ENCODE measurements around the gene GPRC5C. TPM values are rescaled to one million over a fixed set of nuclear protein-coding genes. Genes with fewer than 3 reads are reported as not detected.

Gene GPRC5C
- total and polyA plus RNA-seq, 2 of the 13 experiments (the other 11 are each of a cell fraction or from before 2014, with no cell fraction given) = 85.6 to 300 TPM

DNA sequence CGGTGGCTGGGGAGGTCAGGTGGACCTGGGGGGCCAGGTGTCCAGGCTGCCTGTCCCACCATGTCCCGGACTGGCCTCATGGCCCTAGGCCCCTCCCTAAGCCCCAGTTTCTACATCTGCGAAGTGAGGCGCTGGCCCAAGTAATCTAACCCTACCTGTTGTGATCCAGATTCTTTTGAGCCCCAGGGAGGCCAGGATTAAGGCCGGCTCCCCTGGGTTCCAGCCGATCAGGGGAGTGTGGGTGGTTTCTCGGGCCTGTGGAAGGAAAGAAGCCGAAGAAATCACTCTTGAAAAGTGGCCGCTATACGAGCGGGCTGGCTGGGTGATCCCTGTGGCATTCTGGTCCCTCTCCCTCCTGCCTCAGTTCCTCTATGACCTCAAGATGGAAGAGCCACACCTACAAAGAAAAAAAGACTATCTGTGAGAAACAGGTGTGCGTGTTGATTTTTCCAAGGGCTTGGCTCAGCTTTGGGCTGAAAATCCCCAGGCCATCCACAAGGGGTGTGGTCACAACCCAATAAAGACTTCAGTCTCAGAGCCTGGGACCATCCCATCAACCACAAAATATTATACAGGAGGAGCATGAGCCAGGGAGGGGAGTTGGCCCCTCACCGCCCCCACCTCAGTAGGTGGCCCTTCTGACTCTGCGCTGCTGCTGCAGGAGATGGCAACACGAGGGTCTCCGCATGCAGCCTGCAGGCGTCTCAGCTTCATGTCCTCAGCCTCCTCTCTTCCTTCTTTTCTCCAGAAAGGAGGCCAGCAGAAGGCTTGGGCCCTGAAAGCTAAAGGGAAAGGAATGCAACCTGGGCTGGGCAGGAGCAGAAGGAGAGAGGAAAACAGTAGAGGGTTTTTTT lies 44.3 kb upstream of the GPRC5C start (continued):
- TF ChIP-seq, protein P1, sequence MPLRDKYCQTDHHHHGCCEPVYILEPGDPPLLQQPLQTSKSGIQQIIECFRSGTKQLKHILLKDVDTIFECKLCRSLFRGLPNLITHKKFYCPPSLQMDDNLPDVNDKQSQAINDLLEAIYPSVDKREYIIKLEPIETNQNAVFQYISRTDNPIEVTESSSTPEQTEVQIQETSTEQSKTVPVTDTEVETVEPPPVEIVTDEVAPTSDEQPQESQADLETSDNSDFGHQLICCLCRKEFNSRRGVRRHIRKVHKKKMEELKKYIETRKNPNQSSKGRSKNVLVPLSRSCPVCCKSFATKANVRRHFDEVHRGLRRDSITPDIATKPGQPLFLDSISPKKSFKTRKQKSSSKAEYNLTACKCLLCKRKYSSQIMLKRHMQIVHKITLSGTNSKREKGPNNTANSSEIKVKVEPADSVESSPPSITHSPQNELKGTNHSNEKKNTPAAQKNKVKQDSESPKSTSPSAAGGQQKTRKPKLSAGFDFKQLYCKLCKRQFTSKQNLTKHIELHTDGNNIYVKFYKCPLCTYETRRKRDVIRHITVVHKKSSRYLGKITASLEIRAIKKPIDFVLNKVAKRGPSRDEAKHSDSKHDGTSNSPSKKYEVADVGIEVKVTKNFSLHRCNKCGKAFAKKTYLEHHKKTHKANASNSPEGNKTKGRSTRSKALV (CRISPR knock-in tag; IDR thresholded peaks at IDR 0.05) = no peak
- TF ChIP-seq U2AF2 (IDR thresholded peaks at IDR 0.05; ENCODE audit: low read depth, low read length) = no peak
- TF ChIP-seq ZBTB3 (CRISPR knock-in tag; IDR thresholded peaks at IDR 0.05; ENCODE audit: borderline replicate concordance, low read depth) = no peak
- no peak for TF ChIP-seq ZNF160 (CRISPR knock-in tag; IDR thresholded peaks at IDR 0.05)

DNA sequence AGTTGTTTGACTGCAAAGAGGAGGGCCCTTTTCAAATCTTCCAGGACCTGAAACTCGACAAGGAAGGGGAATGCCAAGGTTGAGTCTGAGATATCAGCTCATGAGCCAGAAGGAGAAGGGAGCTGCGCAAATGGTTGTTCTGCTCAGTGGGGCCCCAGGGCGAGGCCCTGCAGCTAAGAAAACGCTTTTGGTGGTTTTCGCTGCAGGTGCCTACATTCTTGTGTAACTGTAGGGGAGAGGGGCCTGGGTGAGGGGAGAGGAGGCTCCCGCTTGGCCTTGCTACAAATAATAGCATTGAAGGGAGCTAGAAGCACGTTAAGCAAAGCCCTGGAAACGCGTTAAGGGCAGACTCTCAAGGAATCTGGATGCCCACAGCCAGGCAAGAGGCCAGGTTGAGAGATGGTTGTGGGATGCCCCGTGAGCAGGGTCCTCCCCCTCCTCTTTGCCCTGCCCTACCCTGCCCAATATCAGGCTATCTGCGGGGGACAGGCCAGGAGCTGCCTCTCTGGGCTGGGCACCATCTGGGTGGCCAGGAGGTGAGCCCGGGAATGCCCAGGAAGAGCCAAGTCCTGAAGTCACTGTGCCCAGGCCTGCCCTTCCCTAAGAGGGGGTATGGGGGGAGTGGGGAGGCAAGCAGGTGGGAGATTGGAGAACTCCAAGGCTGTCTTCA lies 42.7 kb upstream of the GPRC5C start:
- Histone ChIP-seq H2AFZ (ENCODE audit: low read length) (no peak overlapping the region), H3K36me3 (replicated peaks in 1 of 2; ENCODE audit: control insufficient read depth in 1 of 2, insufficient read depth in 2 of 2, low read length in 2 of 2) (no peaks in the 10 kb centered on the region), H3K4me1 (ENCODE audit: insufficient read depth, low read length) (peaks cover 15% of the 10 kb centered on the region), H3K27ac (ENCODE audit: extremely low read length, insufficient read depth, low read length) (no peak overlapping the region), H3K9me3 (ENCODE audit: low read length) (no peaks in the 10 kb centered on the region), H3K4me3 (replicated peaks in 1 of 3; ENCODE audit: insufficient read depth in 1 of 3, low read depth in 2 of 3, low read length in 3 of 3) (no peak overlapping the region), H3K9ac (ENCODE audit: insufficient read depth, low read depth, low read length) (no peak overlapping the region), H3K4me2 (ENCODE audit: low read depth, low read length) (no peak overlapping the region), H4K20me1 (ENCODE audit: insufficient read depth, low read length) (no peaks in the 10 kb centered on the region), H3K79me2 (ENCODE audit: insufficient read depth, low read length) (no peaks in the 10 kb centered on the region), H3K27me3 (ENCODE audit: control insufficient read depth in 1 of 2, insufficient read depth in 2 of 2, low read length in 2 of 2) (peaks cover 5 to 27% of the 10 kb centered on the region in 2 experiments; a peak in 3 of 5 replicates)
- FAIRE-seq = no peak
- DNase-seq (ENCODE audit: low spot score) = no peak
- 33% methylated on average over 12 of the region's 12 CpGs for WGBS (ENCODE audit: low lambda C conversion rate)
- ChIA-PET POLR2A (no interaction called here), CTCF (ENCODE audit: low intra/inter-chr PET ratio, low total read pairs) (no interaction called here)
- no peak for ATAC-seq
- intact Hi-C loops (cut with micrococcal nuclease; ENCODE audit: unreplicated experiment) = no loop called here
- TF ChIP-seq CBX1 (IDR thresholded peaks at IDR 0.05; ENCODE audit: low read depth) (no peak), WIZ (CRISPR knock-in tag; IDR thresholded peaks at IDR 0.05) (no peak), RARA (CRISPR knock-in tag; IDR thresholded peaks at IDR 0.05) (no peak), ZBTB10 (CRISPR knock-in tag; IDR thresholded peaks at IDR 0.05; ENCODE audit: borderline replicate concordance) (no peak), POLR2AphosphoS5 (IDR thresholded peaks at IDR 0.05; ENCODE audit: low read depth, low read length) (no peak), TOPORS (CRISPR knock-in tag; IDR thresholded peaks at IDR 0.05) (no peak), FOXA3 (CRISPR knock-in tag; IDR thresholded peaks at IDR 0.05) (no peak)
- TF ChIP-seq, protein P2, sequence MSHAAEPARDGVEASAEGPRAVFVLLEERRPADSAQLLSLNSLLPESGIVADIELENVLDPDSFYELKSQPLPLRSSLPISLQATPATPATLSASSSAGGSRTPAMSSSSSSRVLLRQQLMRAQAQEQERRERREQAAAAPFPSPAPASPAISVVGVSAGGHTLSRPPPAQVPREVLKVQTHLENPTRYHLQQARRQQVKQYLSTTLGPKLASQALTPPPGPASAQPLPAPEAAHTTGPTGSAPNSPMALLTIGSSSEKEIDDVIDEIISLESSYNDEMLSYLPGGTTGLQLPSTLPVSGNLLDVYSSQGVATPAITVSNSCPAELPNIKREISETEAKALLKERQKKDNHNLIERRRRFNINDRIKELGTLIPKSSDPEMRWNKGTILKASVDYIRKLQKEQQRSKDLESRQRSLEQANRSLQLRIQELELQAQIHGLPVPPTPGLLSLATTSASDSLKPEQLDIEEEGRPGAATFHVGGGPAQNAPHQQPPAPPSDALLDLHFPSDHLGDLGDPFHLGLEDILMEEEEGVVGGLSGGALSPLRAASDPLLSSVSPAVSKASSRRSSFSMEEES (CRISPR knock-in tag; IDR thresholded peaks at IDR 0.05) = no peak
- BruUV-seq (replicated peaks) = no TSS peak
- in situ Hi-C loops (cut with HindIII; ENCODE audit: extremely low pct_ligation_motif_present, low pct_unique_long_range_greater_than_20kb) = no loop called here

Data from HepG2 (cell line).